IMR-90 (cell line): ENCODE data around the gene TEX22. TPM values are rescaled to one million over a fixed set of nuclear protein-coding genes. Genes with fewer than 3 reads are reported as not detected.

Experiments used
- ATAC-seq: fragments of 200-7000 bp; cut with Tn5 transposase; 2 replicates; pipeline ENCODE4 v1.9.1; 2020; ENCODE audit warnings: low read depth, mild to moderate bottlenecking, moderate library complexity
- BruUV-seq: library from RNA; stranded (reverse); fragments of 400-500 nt; replicated peaks from 2 replicates; lab custom pipeline; 2021; lab: Mats Ljungman, UMichigan
- CTCF ChIA-PET: fragments of 300-600 bp; formaldehyde crosslinking; extraction: SDS; loops from one replicate; lab custom pipeline; 2021; ENCODE audit warnings: antibody characterized with exemption; lab: Yijun Ruan, JAX
- POLR2A ChIA-PET: fragments of 300-600 bp; sonication (Branson Sonifier 250); formaldehyde crosslinking; loops from one replicate; lab custom pipeline; 2022; ENCODE audit warnings: antibody characterized with exemption; ENCODE audit not compliant: unreplicated experiment; lab: Charles Lee
- DNase-seq: peaks from one replicate; pipeline ENCODE4 v3.0.0; 2013
- H2AFZ ChIP-seq: replicated peaks from 2 replicates; pipeline ENCODE3; 2013; ENCODE audit warnings: low read length, mild to moderate bottlenecking; ENCODE audit not compliant: poor library complexity
- H2AK5ac ChIP-seq: 2 replicates; pipeline ENCODE4 v1.6.1; 2013; ENCODE audit warnings: low read depth, low read length, inconsistent platforms
- H2AK9ac ChIP-seq: replicated peaks from 2 replicates; pipeline ENCODE3; 2013; ENCODE audit warnings: mild to moderate bottlenecking, low read depth, low read length, moderate library complexity; ENCODE audit not compliant: poor library complexity
- H2BK120ac ChIP-seq: 2 replicates; pipeline ENCODE4 v1.6.1; 2013; ENCODE audit warnings: low read depth, low read length, inconsistent platforms
- H2BK15ac ChIP-seq: 3 replicates; pipeline ENCODE4 v1.6.1; 2013; ENCODE audit warnings: low read depth, low read length, inconsistent platforms
- H2BK20ac ChIP-seq: 2 replicates; pipeline ENCODE4 v1.6.1; 2013; ENCODE audit warnings: low read depth, mild to moderate bottlenecking, inconsistent platforms, low read length, moderate library complexity
- H2BK5ac ChIP-seq: 2 replicates; pipeline ENCODE4 v1.6.1; 2013; ENCODE audit warnings: mild to moderate bottlenecking, low read depth, low read length, inconsistent platforms; ENCODE audit not compliant: poor library complexity, severe bottlenecking
- H3K14ac ChIP-seq: replicated peaks from 2 replicates; pipeline ENCODE4 v1.6.1; 2013; ENCODE audit warnings: low read depth, low read length, inconsistent platforms
- H3K18ac ChIP-seq: 2 replicates; pipeline ENCODE4 v1.6.1; 2013; ENCODE audit warnings: low read depth, low read length, control low read depth
- H3K23ac ChIP-seq: 2 replicates; pipeline ENCODE4 v1.6.1; 2013; ENCODE audit warnings: low read depth, low read length, inconsistent platforms
- H3K27ac ChIP-seq: 2 replicates; pipeline ENCODE4 v1.5.1; 2013; ENCODE audit warnings: mild to moderate bottlenecking, control low read depth, low read length; ENCODE audit not compliant: insufficient read depth
- H3K27me3 ChIP-seq: 2 replicates; pipeline ENCODE4 v1.6.1; 2013; ENCODE audit warnings: low read length; ENCODE audit not compliant: control insufficient read depth, insufficient read depth
- H3K36me3 ChIP-seq: 2 replicates; pipeline ENCODE4 v1.6.1; 2013; ENCODE audit warnings: low read length, mixed read lengths; ENCODE audit not compliant: control insufficient read depth, insufficient read depth
- H3K4ac ChIP-seq: 2 replicates; pipeline ENCODE4 v1.6.1; 2013; ENCODE audit warnings: low read depth, low read length, inconsistent platforms
- H3K4me1 ChIP-seq: 2 replicates; pipeline ENCODE4 v1.6.1; 2013; ENCODE audit warnings: low read length, mixed read lengths; ENCODE audit not compliant: control insufficient read depth, insufficient read depth
- H3K4me2 ChIP-seq: 2 replicates; pipeline ENCODE4 v1.6.1; 2013; ENCODE audit warnings: low read depth, mild to moderate bottlenecking, control low read depth, low read length, moderate library complexity
- H3K4me3 ChIP-seq: 2 replicates; pipeline ENCODE4 v1.5.1; 2013; ENCODE audit warnings: low read depth, mild to moderate bottlenecking, control low read depth, low read length, moderate library complexity; ENCODE audit not compliant: insufficient read depth
- H3K56ac ChIP-seq: 2 replicates; pipeline ENCODE4 v1.6.1; 2013; ENCODE audit warnings: low read length, inconsistent platforms; ENCODE audit not compliant: insufficient read depth; ENCODE audit errors: extremely low read depth
- H3K79me1 ChIP-seq, 2 experiments: 2 replicates each; pipeline ENCODE4 v1.6.1; 2013; ENCODE audit warnings: low read length in 2 of 2, inconsistent platforms in 1 of 2, low read depth in 1 of 2
- H3K9ac ChIP-seq: 2 replicates; pipeline ENCODE4 v1.6.1; 2013; ENCODE audit warnings: low read depth, low read length, control low read depth
- H3K9me1 ChIP-seq: 2 replicates; pipeline ENCODE4 v1.6.1; 2013; ENCODE audit warnings: low read length, inconsistent platforms; ENCODE audit not compliant: insufficient read depth
- H3K9me3 ChIP-seq: 2 replicates; pipeline ENCODE4 v1.6.1; 2013; ENCODE audit warnings: low read length; ENCODE audit not compliant: control insufficient read depth, insufficient read depth
- H4K20me1 ChIP-seq: 2 replicates; pipeline ENCODE4 v1.6.1; 2013; ENCODE audit warnings: low read length, inconsistent platforms; ENCODE audit not compliant: insufficient read depth
- H4K5ac ChIP-seq: 2 replicates; pipeline ENCODE4 v1.6.1; 2013; ENCODE audit warnings: mild to moderate bottlenecking, low read depth, low read length, control low read depth
- H4K8ac ChIP-seq, 2 experiments: 2 replicates each; pipeline ENCODE4 v1.6.1; 2013; ENCODE audit warnings: low read depth in 2 of 2, low read length in 2 of 2, control low read depth in 1 of 2, inconsistent platforms in 1 of 2
- H4K91ac ChIP-seq: 2 replicates; pipeline ENCODE4 v1.6.1; 2013; ENCODE audit warnings: low read depth, low read length, inconsistent platforms; ENCODE audit not compliant: insufficient read depth
- BHLHE40 ChIP-seq: fragments of 150-350 bp; IDR thresholded peaks from 2 replicates; pipeline ENCODE4 v1.6.1; 2016; ENCODE audit warnings: mild to moderate bottlenecking, low read depth, low read length
- ELK1 ChIP-seq: fragments of 150-350 bp; IDR thresholded peaks from 2 replicates; pipeline ENCODE4 v1.6.1; 2016; ENCODE audit warnings: low read depth, mild to moderate bottlenecking, low read length, moderate library complexity, borderline replicate concordance
- POLR2A ChIP-seq: IDR thresholded peaks from 2 replicates; pipeline ENCODE4 v1.6.1; 2012; ENCODE audit warnings: mild to moderate bottlenecking, low read depth, low read length
- RCOR1 ChIP-seq: IDR thresholded peaks from 2 replicates; pipeline ENCODE4 v1.6.1; 2012; ENCODE audit warnings: mild to moderate bottlenecking, low read length, improper control_type of control experiment; ENCODE audit not compliant: insufficient replicate concordance
- SMC3 ChIP-seq: fragments of 150-350 bp; IDR thresholded peaks from 2 replicates; pipeline ENCODE4 v1.6.1; 2016; ENCODE audit warnings: low read depth, mild to moderate bottlenecking, antibody characterized with exemption, low read length, moderate library complexity
- USF2 ChIP-seq: fragments of 150-350 bp; IDR thresholded peaks from 2 replicates; pipeline ENCODE4 v1.6.1; 2017; ENCODE audit warnings: mild to moderate bottlenecking, antibody characterized with exemption, low read length, low read depth
- WGBS, 2 experiments: methylation state at CpG; one replicate each; pipeline versions ENCODE4 v1.1.5 to v1.1.7; 2013; ENCODE audit warnings: missing lambda C conversion rate in 2 of 2; ENCODE audit not compliant: insufficient read length in 1 of 2; ENCODE audit errors: extremely low coverage in 2 of 2; 5-methylcytosine and 5-hydroxymethylcytosine counted together
- dilution Hi-C: fragments of 300-500 bp; cut with HindIII; formaldehyde crosslinking; loops from one replicate; pipeline ENCODE4 v1.14.3; 2018; ENCODE audit warnings: low sequenced_read_pairs; ENCODE audit not compliant: unreplicated experiment
- in situ Hi-C: fragments of 300-500 bp; cut with MboI; formaldehyde crosslinking; loops from 3 replicates; pipeline ENCODE4 v1.14.3; 2019; ENCODE audit warnings: low sequenced_read_pairs, inconsistent platforms, mixed read lengths
- intact Hi-C: fragments of 100-400 bp; cut with micrococcal nuclease; formaldehyde crosslinking; loops from 2 replicates; pipeline ENCODE4 v1.10.0; 2022
- polyA plus RNA-seq, 3 experiments: library from polyadenylated mRNA; depleted of rRNA; stranded (reverse); fragments of >200 nt; gene quantifications; 2 replicates each; pipeline ENCODE4 v1.2.3, GENCODE V29; 2012; ENCODE audit warnings: low replicate concordance in 1 of 3
- total RNA-seq: library from RNA; depleted of rRNA; stranded (reverse); fragments of >200 nt; gene quantifications from 2 replicates; pipeline ENCODE4 v1.2.3, GENCODE V29; 2012

TEX22 gene
- total and polyA plus RNA-seq, 2 of the 4 experiments (the other 2 are of a cell fraction), result 0.10 to 0.18 TPM

DNA sequence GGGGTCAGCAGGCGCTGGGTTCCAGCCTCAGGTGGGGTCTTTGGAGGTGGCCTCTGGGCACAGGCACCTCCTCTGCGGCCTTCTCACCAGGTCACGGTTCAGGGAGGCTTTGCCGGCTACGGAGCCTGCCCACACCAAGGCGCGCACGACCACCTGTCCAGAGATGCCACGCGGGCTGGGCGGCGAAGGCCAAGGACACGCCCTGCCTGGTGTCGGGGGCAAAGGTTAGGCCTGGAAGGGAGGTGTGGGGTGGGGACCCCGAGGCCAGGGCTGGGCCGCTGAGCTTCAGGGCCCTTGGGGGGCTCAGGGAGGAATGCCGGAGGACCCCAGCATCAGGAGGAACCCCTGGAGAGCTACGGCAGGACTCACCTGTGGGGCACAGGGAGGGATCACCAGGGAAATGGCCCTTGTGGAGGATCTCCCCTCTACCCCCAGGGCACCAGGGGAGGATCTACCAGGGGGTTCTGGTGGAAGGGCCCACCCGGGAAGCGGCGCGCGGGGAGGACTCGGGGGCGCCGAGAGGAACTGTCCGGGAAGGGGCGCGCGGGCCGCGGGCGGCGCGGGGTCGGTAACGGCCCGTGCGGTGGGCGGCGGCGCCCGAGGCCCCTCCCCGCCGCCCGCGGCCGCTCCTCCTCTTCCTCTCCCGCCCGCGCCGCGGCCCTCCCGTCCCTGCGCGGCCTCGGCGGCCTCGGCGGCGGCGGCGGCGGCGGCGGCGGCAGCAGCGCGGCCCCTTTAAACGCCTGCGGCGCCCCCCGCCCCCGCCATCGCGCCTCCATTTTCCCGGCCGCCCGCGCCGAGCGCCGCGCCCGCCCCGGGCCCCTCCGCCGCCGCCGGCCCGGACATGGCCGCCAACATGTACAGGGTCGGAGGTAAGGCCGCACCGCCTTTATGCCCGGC, 21.1 kb downstream of the TEX22 start, which contains the start of gene MTA1:
MTA1 (plus strand) TSS at position 633 of the 897 bp plus-strand sequence; CDS start at position 842, 209 bp downstream.
- CTCF ChIA-PET, result no interaction called here
- dilution Hi-C loops (no loop called here), in situ Hi-C loops (no loop called here)

More for the DNA sequence above, 21.1 kb downstream of the TEX22 start, which contains the start of gene MTA1:
- peak within 1 kb of the TSS; percentile 99 for H2AK9ac ChIP-seq
- peak within 1 kb of the TSS; percentile 6; the same call in 1 of the 2 replicates for H2BK20ac ChIP-seq
- peaks cover 23% of the 10 kb centered on the region for H4K20me1 ChIP-seq
- H3K9me3 ChIP-seq, result no peaks in the 10 kb centered on the region
- POLR2A ChIA-PET, result no interaction called here
- no peak for TF ChIP-seq RCOR1
- TF ChIP-seq USF2, result no peak
- no peak for TF ChIP-seq POLR2A
- TF ChIP-seq SMC3, result no peak
- peak; percentile 59 for TF ChIP-seq BHLHE40
- TF ChIP-seq ELK1, result no peak
- DNase-seq (peak; percentile 8), ATAC-seq (peak; percentile 75)
- peak within 1 kb of the TSS; percentile 91 for H3K27ac ChIP-seq
- H3K36me3 ChIP-seq, result peaks cover 5% of the 10 kb centered on the region; the same call in 1 of the 2 replicates
- BruUV-seq, result no TSS peak
- H3K27me3 ChIP-seq, result no peaks in the 10 kb centered on the region
- peak within 1 kb of the TSS; percentile 95 for H3K4ac ChIP-seq
- peak within 1 kb of the TSS; percentile 84 for H4K91ac ChIP-seq
- 0% methylated on average over 1 of the region's 96 CpGs; no CpG with 5 or more reads in 1 of the 2 experiments for WGBS, 2 experiments
- peak within 1 kb of the TSS; percentile 85 for H4K5ac ChIP-seq
- H3K79me1 ChIP-seq, result peaks cover 4 to 42% of the 10 kb centered on the region in 2 experiments; a peak in 3 of 4 replicates
- peak within 1 kb of the TSS; percentile 83 for H3K9ac ChIP-seq
- H3K56ac ChIP-seq, result peak within 1 kb of the TSS; percentile 65
- H2BK5ac ChIP-seq, result peak within 1 kb of the TSS; percentile 85
- intact Hi-C loops, result no loop called here
- peak within 1 kb of the TSS; percentile 58; the same call in 1 of the 2 replicates for H2BK120ac ChIP-seq
- H4K8ac ChIP-seq, result peak within 1 kb of the TSS; percentile 69 to 99
- H3K4me1 ChIP-seq, result peaks cover 18% of the 10 kb centered on the region
- H3K4me2 ChIP-seq, result peak within 1 kb of the TSS; percentile 99
- peak within 1 kb of the TSS; percentile 99 for H2AFZ ChIP-seq
- H3K18ac ChIP-seq, result peak within 1 kb of the TSS; percentile 11; the same call in 1 of the 2 replicates
- peak within 1 kb of the TSS; percentile 72; the same call in 1 of the 3 replicates for H2BK15ac ChIP-seq
- H2AK5ac ChIP-seq, result peak within 1 kb of the TSS; percentile 94
- peak within 1 kb of the TSS; percentile 87 for H3K4me3 ChIP-seq
- H3K23ac ChIP-seq, result peak within 1 kb of the TSS; percentile 94
- peaks cover 10% of the 10 kb centered on the region; the same call in 1 of the 2 replicates for H3K9me1 ChIP-seq
- peak within 1 kb of the TSS; percentile 96 for H3K14ac ChIP-seq
